GM18870 (cell line): ENCODE results near the gene RFX4.
"Not testable (repeated sequence)": the region's sequence is repeated elsewhere in the genome, so short reads cannot be mapped to it uniquely, and the experiment has no call there.

Source experiments
- ATAC-seq: cut with Tn5 transposase; IDR thresholded peaks from one replicate; pipeline ENCODE4 v1.9.1; 2021; ENCODE audit warnings: moderate library complexity; ENCODE audit not compliant: unreplicated experiment

The RFX4 gene

DNA sequence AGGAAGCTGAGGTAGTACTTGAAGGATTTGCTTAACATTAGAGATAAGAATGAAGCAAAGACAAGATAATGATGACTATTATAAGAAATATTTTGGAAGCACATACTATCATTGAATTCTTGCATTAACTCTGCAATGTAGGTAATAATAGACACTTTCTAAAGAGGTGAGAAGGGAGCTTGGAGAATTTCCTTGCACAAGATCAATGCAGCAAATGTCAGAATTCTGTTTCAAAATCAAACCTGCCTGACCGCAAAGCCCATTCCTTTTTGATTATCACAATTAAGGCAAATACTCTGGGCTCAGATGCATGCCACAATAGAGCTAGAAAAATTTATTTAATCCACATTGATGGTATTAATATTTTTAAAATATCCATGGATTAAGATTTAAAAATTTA, 141.3 kb downstream of the RFX4 start:
- no peak for ATAC-seq

DNA sequence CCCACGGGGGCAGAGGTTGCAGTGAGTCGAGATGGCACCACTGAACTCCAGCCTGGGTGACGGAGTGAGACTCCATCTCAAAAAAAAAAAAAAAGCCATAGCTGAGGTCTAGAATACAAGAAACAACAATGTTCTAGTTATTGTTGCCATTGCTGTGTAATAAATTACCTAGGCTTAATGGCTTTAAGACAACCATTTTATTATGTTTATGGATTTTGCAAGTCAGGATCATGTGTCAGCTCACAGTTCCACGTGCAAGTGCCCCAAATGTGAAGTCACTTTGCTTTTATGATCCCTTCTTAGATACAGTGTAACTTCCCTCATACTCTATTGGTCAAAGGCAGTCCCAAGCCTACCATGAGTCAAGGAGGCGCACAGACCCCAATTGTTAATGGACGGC, 142.1 kb downstream of the RFX4 start:
- no peak for ATAC-seq

DNA sequence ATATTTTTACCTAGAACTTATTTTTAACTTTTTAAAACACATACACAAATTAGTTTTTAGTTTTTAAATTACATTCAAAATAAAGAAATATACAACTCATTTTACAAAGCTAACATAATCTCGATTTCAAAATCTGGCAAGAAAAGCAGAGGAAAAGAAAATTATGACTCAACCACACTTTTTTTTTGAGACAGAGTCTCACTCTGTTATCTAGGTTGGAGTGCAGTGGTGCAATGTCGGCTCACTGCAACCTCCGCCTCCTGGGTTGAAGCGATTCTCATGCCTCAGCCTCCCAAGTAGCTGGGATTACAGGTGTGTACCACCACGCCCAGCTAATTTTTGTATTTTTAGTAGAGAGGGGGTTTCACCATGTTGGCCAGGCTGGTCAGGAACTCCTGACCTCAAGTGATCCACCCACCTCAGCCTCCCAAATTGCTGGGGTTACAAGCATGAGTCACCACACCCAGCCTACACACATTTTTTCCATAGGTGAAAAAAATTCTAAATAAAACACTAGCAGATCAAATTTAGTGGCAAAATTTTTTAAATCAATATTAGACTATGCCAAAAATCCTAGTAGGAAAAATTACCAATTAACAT, 143.9 kb downstream of the RFX4 start:
- ATAC-seq, result not testable (repeated sequence)

DNA sequence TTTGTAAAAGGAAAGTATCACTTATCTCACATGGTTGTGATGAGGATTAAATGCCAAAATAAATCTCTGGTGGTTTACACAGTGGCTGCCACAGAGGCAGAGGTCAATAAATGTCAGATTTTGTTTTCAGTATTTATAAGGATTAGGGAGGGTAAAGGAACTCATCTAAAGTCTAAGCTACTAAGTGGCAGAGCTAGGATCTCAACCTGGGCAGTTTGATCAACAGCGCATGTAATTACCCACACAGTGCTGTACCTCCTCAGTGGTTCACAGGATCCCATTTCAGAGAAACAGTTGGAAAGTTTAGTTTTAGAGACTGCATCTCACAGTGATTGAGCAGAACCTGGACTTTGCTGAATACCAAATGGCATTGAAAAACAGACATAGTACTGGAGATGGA, 146.8 kb downstream of the RFX4 start:
- no peak for ATAC-seq

DNA sequence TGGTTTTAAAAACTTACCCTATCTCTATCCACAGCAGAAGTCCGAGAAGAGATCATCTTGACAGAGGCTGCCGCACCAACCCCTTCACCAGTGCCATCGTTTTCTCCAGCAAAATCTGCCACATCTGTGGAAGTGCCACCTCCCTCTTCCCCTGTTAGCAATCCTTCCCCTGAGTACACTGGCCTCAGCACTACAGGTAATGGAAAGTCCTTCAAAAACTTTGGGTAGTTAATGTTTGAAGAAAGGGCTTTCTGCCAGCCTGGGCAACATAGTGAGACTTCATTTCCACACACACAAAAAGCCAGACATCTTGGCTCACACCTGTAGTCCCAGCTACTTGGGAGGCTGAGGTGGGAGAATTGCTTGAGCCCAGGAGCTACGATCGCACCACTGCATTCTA, 150.1 kb downstream of the RFX4 start:
- no peak for ATAC-seq

DNA sequence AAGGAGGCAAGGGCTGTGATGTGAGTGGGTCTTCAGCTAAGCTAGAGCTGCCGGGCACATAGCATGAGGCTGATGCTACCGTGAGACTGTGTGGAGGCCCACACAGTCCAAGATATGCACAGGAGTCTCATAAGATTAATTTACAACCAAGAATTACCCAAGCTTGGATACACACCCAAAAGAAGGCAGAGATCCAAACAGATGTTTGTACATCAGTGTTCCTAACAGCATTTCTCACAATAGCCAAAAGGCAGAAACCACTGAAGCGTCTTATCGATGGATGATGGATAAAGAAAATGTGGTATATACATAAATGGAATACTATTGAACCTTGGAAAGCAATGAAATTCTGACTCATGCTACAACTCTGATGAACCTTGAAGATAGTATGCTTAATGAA, 150.9 kb downstream of the RFX4 start:
- no peak for ATAC-seq

DNA sequence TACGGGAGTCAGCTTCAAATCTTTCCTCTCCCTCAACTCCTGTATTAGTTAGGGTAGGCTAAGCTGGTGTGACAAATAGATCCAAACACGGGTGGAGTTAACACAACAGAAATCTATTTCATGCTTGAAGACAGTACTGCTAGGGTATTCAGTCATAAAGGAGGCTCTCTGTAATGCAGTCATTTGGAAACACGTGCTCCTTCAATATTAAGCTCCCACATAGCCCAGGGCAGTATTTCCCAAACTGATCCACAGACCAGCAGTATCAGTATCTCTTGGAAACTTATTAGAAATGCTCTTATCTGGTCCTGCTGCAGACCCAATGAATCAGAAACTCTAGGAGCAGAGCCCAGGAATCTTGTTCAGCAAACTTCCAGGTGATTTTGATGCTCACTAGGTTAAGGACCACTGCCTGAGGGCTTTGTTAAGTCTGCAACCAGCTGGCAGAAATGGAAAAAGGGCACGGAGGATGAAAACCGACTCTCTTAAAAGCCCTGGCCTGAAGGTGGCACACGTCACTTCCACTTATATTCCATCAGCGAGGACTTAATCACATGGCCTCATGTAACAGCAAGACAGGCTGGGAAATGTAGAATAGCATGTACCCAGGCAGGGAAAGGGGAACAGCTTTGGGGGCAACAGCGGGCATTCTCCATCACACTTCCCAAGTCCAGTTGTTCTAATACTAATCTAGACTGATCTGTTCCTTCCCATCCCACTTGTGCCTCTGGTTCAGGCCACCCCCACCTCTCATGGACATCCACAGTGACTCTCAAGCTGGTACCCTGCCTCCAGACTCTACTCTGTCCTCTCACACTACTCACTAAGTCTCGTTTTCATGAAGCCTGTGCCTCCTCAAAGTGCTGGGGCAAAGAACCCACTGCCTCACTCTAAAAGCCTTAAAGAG, 153.5 kb downstream of the RFX4 start:
- ATAC-seq, result no peak

DNA sequence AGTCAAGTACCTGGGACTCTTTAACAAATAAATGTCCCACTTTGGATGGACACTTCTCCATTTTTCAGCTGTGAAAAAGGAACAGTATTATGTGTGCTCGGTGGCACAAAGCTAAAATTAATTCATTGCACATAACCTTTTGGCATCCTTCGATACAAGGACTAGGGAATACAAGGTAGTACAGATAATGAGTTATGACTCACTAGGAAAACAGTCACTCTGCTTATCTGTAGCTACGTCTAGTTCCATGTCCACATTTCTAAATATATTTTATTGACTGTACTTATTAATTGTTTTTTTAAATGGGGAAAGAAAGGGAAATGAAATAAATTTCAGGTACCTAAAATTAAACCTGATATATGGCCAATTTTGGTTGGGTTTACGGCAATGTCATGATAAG, 156.5 kb downstream of the RFX4 start:
- no peak for ATAC-seq

DNA sequence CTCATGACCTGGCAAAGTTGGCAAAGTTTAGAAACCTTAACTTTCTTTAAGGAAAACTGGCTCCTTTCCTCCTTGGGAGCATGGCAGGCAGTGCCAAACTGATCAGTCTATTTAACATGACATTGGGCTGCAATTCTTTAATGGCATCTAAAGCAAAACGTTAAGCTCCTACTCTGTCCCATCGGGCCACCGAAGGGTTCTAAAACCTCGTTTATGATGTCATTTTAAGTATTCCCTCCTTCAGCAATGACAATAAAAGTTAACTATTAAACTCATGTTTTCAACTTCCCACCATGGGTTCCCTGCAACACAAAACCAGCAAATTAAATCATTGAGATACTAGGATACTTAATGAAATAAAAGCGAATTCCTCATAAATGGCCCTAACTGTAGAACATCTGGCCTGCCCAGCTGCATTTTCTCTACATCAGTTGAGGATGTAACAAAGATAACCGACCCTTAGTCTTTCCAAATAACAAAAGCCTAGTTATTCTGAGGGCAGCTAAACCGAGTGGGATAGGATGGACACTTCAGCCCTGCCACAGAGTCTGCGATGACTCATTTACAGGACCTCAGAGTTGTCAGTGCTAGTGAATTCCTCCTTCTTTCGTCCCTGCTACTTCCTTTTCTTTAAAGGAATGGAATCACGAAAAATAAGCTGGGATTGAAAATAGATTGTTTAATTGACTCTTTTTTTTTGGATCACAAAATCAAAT, 157.2 kb downstream of the RFX4 start:
- ATAC-seq, result no peak

DNA sequence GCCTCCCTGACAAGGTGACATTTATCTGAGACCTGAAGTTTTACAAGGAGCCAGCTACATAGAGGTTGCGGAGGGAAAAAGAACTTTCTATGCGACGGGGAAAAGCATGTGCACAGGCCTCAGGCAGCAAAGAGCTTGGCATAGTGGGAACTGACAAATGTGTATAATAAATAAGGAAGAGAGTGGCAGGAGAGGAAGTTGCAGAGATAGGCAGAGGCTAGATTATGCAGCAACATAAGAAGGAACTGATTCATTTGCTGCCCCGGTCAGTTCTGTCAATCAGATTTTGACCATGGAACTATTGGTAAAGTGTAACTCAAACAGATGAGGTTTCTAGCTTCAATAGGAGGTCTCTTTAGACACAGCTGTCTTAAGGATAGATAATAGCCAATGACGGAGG, 158.0 kb downstream of the RFX4 start:
- ATAC-seq, result no peak

DNA sequence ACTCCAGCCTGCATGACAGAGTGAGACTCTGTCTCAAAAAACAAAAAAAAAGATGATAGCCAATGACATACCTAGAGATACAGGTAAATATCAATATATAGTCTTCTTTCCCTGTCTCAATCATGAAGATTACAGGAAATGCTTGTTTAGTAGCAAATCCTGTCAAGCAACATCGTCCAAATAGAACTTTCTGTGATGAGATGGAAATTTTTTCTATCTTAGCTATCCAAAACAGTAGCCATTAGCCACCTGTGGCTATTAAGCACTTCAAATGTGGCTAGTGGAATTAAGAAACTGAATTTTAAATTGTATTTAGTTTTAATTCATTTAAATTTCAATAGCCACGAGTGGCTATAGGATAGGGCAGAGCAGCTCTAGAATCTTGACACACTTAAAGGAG, 158.4 kb downstream of the RFX4 start:
- no peak for ATAC-seq

DNA sequence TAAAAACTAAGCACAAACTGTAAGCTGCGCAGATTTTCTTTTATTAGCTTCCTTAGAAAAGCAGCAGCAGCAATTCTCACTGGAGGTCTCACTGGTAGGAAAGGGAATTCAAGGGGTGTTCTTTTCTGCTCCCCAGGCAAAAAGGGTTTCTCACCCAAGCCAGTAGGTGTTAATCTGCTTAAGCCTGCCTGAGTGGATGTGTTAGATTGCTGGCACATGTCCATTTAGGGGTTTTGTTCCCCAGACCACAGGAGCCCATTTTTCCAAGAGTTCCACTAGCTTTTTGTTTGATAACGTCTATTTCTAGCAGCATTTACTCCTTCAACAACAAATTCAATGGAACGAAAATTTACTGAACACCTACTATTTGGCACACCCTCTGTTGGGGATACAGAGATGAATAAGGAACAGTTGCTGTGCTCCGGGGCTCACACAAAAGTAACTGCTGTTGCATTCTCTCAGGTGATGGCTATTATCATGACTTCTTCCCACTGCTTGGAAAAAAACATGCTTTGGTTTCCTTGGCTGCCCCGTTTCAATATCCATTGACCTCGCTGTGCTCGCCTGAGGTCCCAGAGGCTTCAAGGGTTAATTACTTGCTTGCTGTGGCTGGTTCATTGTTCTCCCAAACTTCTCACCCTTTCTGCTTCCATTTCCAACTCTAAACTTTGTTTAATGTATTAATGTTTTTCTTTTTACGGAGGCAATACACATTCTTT, 160.6 kb downstream of the RFX4 start:
- no peak for ATAC-seq

DNA sequence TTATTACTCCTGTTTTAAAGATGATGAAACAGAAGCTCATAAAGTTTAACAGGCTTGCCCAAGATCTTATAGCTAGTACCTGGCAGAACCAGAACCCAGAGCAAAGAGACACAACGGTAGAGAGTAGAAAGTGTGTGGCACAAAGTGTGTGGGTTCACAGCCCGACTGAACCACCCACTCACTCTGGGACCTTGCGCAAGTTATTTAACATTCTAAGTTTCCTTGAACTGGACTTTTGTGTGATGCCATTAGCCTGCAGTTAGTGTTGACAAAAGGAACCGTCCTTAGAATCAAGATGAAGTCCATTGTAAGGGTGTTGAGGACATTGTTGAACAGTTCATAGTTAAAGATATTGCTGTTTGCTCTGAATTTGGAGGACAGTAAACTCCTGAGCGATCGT, 161.8 kb downstream of the RFX4 start:
- ATAC-seq, result no peak

DNA sequence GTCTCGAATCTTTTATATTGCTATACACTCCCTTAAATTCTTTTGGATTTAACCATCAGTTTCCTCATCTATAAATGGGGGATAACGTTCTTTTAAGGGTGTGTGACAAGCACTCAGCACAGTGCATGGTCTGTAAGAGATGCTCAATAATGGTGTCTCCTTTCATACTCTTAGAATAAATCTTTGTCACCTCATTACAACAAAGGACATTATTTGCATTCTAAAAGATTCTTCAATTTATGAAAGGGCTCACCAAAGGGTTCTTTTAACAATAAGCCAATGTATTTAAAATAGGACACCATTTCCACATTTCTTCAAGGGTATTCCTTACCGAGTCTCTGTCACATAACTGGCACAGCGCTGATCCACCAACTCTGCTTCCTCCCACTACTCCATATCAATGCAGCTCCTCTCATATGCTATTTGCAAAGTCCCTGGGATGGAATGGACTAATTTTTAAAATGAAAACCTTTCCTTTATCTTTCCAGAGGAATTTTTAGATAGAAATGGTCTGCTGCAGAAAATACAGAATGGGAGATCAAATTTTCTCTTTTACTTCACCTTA, 162.5 kb downstream of the RFX4 start:
- ATAC-seq, result no peak

DNA sequence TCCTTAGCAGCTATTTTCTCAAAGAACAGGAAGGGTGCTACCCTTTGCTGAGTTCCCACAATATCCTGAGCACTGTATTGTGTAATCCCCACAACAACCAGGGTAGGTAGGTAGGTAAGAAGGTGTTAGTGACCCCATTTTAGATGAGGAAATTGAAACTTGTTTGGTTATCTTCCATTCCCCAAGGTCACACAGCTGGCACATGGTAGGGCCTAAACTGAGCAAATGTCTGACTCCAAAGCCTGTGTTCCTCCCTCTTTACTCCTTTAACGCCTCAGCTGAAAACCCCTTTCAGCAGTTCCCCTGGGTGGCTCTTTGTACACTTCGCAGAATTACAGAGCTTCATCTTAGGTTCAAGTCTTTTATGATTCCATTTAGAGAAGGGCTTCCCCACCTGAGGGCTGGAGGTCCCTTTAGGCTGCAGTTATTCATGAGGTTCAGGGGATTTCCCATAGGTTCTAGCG, 165.2 kb downstream of the RFX4 start:
- ATAC-seq, result no peak

DNA sequence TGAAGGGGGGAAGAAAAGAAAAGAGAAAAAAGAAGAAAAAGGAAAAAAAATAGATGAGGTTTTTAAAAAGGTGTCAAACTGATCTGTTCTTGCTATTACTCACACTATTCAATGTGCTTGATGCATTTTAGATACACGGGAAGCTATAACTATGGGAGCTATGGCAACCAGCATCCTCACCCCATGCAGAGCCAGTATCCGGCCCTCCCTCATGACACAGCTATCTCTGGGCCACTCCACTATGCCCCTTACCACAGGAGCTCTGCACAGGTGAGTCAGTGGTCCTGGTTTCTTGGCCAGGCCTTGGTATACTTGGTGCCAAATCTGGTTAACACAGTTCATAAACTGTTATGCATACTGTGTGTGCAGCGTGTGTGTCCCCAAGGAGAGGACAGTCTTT, 167.7 kb downstream of the RFX4 start:
- ATAC-seq, result no peak

DNA sequence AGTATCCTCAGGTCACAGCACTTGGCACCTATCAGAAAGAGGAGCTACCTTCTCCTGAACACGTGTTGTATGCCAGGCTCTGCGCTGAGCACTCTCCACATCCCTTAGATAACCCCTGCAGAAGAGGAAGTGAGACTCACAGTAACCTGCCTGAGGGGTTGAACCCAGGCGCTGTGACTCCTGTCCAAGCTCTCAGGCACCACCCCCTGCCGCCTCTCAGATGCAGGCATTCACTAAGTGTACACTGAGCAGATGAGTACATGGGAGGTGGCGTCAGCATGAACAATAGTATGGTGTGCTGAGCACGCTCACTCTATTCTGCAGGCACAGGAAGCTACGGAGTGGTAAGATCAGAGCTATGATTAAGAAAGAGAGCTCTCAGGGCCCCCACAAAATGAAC, 170.7 kb downstream of the RFX4 start:
- peak; percentile 87 for ATAC-seq

DNA sequence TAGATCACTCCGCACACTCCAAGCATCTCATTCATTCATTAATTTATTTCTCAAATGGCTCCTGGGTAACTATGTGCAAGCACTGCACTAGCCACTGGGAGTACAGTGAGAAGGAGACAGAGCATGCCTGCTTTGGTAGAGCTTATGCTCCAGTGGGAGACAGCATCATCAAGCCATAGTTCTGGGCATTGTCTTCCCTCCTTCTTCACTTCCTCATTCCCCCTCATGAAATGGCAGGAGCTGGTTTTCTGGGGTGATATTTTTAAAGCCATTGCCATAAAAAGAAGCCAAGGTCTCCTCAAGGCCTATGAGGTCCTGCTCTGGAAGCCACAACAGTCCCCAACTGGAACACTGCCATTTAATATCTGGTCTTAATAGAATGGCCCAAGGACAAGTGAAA, 171.5 kb downstream of the RFX4 start:
- ATAC-seq, result no peak

DNA sequence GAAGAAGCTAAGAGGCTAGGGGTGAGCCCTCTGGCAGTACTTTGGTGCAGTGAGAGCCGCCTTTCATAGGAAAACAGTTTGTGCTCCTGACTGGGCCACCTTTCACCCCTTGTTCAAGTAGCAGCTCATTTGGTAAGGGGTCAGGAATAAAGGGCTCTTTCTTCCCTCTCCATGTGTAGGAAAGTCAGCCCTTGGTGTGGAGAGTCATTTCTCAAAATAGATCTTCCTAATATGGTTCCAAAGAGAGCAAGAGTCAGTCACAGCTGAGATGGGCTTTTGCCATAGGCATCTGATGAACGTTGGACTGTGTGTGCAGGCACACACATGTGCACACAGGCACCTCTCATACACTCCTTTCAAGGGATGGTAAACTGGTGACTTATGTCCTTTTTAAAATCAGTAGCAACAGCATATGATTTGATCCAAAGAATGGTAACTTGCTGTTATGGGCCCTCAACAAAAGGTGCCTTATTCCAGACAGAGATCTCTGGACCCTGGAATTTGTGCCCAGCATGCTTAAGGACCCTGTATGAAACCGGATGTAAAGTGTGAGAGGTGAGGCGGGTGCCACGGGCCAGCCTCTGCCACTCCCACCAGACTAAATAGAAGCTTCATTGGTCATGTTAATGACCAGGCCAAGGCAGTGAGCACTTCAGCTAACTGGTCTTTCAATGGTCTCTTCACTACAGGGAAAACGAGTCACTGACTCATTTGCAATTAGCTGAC, 175.0 kb downstream of the RFX4 start:
- no peak for ATAC-seq
